PFSK-1 (cell line): Measurements from ENCODE around the gene KERA.

ENCODE experiments used
- FOXP2 ChIP-seq: optimal IDR thresholded peaks from 2 replicates; pipeline ENCODE3; 2011; ENCODE audit warnings: borderline replicate concordance, control low read depth, inconsistent platforms; ENCODE audit not compliant: insufficient read depth; ENCODE audit errors: extremely low read length, extremely low read depth
- POLR2AphosphoS5 ChIP-seq: IDR thresholded peaks from 2 replicates; pipeline ENCODE4 v1.6.1; 2012; ENCODE audit warnings: low read depth, mild to moderate bottlenecking, control low read depth, low read length, moderate library complexity
- SIN3A ChIP-seq: IDR thresholded peaks from 2 replicates; pipeline ENCODE4 v1.6.1; 2012; ENCODE audit warnings: mild to moderate bottlenecking, low read length, moderate library complexity, borderline replicate concordance; ENCODE audit not compliant: insufficient read depth
- TAF1 ChIP-seq: IDR thresholded peaks from 2 replicates; pipeline ENCODE4 v1.6.1; 2012; ENCODE audit warnings: low read length, control low read depth, borderline replicate concordance; ENCODE audit not compliant: insufficient read depth
- TF ChIP-seq, protein P1 (sequence below), 2 experiments: IDR thresholded peaks; 2 replicates each; pipeline versions ENCODE4 v1.6.1 to v1.8.0; 2011 to 2012; ENCODE audit warnings: low read depth in 2 of 2, low read length in 2 of 2, control low read depth in 1 of 2, inconsistent platforms in 1 of 2, mild to moderate bottlenecking in 1 of 2, moderate library complexity in 1 of 2; ENCODE audit not compliant: insufficient read depth in 1 of 2

The KERA gene

DNA sequence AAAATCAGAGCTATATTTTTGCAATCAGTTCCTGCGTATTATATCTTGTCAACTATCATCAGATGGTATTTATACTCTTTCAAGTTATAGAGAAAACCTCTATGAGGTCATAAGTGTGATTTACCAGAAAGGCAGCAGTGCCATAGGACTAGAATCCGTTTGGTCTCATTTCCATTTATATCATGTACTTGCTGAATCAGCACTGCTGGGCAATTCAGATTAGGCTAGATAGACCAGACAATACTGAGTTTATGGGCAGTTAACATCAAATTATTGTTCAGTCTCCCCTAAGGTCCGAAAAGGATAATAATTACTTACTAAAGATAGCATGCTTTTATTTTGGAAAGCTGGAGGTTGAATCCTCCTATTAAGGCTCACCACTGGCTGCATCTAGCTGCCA is 6.8 kb upstream of the KERA start:
- TF ChIP-seq POLR2AphosphoS5, result no peak
- no peak for TF ChIP-seq SIN3A
- TF ChIP-seq, protein P1, sequence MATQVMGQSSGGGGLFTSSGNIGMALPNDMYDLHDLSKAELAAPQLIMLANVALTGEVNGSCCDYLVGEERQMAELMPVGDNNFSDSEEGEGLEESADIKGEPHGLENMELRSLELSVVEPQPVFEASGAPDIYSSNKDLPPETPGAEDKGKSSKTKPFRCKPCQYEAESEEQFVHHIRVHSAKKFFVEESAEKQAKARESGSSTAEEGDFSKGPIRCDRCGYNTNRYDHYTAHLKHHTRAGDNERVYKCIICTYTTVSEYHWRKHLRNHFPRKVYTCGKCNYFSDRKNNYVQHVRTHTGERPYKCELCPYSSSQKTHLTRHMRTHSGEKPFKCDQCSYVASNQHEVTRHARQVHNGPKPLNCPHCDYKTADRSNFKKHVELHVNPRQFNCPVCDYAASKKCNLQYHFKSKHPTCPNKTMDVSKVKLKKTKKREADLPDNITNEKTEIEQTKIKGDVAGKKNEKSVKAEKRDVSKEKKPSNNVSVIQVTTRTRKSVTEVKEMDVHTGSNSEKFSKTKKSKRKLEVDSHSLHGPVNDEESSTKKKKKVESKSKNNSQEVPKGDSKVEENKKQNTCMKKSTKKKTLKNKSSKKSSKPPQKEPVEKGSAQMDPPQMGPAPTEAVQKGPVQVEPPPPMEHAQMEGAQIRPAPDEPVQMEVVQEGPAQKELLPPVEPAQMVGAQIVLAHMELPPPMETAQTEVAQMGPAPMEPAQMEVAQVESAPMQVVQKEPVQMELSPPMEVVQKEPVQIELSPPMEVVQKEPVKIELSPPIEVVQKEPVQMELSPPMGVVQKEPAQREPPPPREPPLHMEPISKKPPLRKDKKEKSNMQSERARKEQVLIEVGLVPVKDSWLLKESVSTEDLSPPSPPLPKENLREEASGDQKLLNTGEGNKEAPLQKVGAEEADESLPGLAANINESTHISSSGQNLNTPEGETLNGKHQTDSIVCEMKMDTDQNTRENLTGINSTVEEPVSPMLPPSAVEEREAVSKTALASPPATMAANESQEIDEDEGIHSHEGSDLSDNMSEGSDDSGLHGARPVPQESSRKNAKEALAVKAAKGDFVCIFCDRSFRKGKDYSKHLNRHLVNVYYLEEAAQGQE (IDR thresholded peaks at IDR 0.05; ENCODE audit: insufficient read depth in 1 of 2, low read depth in 2 of 2, low read length in 2 of 2), result no peak
- no peak for TF ChIP-seq FOXP2
- no peak for TF ChIP-seq TAF1

DNA sequence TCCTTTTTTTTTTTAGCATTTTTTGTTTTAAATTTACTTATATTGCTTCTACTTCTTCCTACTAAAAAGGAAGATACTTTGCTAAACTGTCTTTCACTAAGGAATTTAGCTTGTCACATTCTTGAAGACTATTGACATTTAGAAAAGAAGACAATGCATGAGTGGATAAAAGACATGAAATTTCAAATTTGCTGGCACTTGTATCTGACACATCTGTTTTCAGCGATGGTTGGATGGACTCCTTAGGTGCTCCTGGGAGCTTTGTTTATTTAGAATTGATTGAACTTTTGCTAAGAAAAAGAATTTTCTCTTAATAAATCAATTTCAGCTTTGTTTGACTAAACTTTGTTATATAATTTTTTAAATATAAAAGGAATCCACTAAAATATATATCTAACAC is 3.3 kb upstream of the KERA start:
- TF ChIP-seq FOXP2 (no peak), SIN3A (no peak), TAF1 (no peak)
- TF ChIP-seq, protein P1 (IDR thresholded peaks at IDR 0.05; ENCODE audit: insufficient read depth in 1 of 2, low read depth in 2 of 2, low read length in 2 of 2), result no peak

DNA sequence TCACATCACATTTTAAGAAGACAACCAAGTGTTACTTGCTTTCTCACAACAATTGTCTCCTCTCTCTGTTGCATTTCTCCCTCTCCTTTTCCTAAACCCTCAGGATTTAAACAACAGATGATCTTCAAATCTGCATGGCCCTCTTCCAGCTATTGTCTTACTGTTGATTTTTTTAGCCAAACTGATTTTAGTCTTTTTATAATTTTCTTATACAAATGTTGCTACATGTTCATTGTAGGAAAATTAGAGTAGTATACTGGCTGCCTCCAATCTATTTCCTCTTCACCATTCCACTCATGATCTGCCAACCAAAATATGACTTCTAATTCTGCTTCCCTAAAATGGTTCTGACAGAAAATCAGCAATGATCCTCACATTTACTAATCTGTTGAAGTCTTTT is 1.4 kb upstream of the KERA start:
- TF ChIP-seq POLR2AphosphoS5, result no peak
- no peak for TF ChIP-seq SIN3A
- TF ChIP-seq TAF1, result no peak
- no peak for TF ChIP-seq FOXP2

DNA sequence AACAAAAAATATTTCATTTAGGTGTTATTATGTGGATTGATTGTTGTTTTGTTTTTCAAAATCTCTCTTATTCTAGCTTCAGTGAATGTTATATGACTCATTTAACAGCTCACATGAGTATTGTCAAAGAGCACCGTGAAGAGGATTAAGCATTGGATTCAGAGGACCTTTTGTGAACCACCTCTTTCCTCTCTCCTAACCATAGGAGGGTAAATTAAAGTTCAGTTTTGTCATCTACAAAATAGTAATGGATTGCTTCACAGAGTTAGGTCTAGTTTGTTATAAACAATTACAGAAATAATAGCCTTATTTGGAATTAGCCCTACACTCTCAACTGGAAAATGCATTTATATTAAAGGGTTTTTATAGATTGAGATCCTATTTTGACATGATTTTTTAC is 962 bp upstream of the KERA start:
- TF ChIP-seq TAF1 (no peak), POLR2AphosphoS5 (no peak), FOXP2 (no peak), SIN3A (no peak)
- TF ChIP-seq, protein P1 (IDR thresholded peaks at IDR 0.05; ENCODE audit: insufficient read depth in 1 of 2, low read depth in 2 of 2, low read length in 2 of 2), result no peak

DNA sequence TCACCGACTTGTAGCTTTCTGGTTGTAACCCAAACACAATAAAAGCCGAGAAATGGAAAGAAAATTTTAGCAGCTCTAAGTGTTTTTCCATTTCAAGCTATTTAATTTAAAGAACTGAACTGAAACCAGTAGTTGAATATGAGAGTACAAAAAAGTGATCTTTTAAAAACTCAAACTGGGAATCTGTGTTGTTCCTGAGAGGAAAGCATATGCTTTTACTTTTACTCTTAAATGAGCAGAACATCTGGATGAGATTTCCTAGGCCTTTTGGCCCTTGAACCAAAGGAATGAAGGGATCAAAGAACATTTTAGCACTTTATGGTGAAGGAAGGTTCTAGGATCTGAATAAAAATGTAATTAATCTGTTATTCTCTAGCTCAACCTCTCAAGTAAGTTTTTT is 1.3 kb downstream of the KERA start:
- TF ChIP-seq, protein P1 (IDR thresholded peaks at IDR 0.05; ENCODE audit: insufficient read depth in 1 of 2, low read depth in 2 of 2, low read length in 2 of 2), result no peak
- TF ChIP-seq SIN3A (no peak), POLR2AphosphoS5 (no peak), FOXP2 (no peak)

DNA sequence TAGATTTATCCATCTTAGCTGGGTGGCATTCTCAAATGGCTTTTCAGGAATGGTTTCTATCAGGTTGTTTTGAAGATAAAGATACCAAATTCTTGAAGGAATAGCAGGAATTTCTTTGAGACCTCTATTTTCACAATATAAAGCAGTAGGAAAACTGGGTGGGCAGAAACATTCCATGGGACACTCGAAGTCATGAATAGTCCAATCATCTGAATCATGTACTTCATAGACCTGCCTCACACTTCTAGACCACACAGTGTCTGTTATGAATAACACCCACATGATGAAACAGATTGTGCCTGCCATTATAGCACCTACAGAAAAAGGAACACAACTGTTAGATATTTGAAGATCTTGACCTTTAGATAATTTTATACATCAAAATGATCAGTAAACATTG is 1.8 kb downstream of the KERA start:
- no peak for TF ChIP-seq POLR2AphosphoS5
- TF ChIP-seq TAF1, result no peak
- no peak for TF ChIP-seq FOXP2
- TF ChIP-seq, protein P1 (IDR thresholded peaks at IDR 0.05; ENCODE audit: insufficient read depth in 1 of 2, low read depth in 2 of 2, low read length in 2 of 2), result no peak
- TF ChIP-seq SIN3A, result no peak
